NB4 (cell line): Measurements from ENCODE around the gene ATXN7L3.

Experiments
- DNase-seq: peaks from one replicate; pipeline ENCODE4 v3.0.0; 2010; ENCODE audit warnings: low read depth
- H3K4me3 ChIP-seq: one replicate; pipeline ENCODE4 v1.5.1; 2011; ENCODE audit warnings: mild to moderate bottlenecking, low read depth, low read length, moderate library complexity
- MYC ChIP-seq: IDR thresholded peaks from 2 replicates; pipeline ENCODE4 v1.6.1; 2011; ENCODE audit warnings: low read depth, low read length
- POLR2A ChIP-seq: IDR thresholded peaks from 2 replicates; pipeline ENCODE4 v1.6.1; 2011; ENCODE audit warnings: mild to moderate bottlenecking; ENCODE audit not compliant: insufficient read length; ENCODE audit errors: extremely low read depth
- TF ChIP-seq, protein P1 (sequence below): IDR thresholded peaks from one replicate; pipeline ENCODE4 v1.5.1; 2012; ENCODE audit warnings: low read depth, low read length
- TF ChIP-seq, protein P2 (sequence below): IDR thresholded peaks from 2 replicates; pipeline ENCODE4 v1.6.1; 2011; ENCODE audit warnings: low read depth, low read length

The ATXN7L3 gene

DNA sequence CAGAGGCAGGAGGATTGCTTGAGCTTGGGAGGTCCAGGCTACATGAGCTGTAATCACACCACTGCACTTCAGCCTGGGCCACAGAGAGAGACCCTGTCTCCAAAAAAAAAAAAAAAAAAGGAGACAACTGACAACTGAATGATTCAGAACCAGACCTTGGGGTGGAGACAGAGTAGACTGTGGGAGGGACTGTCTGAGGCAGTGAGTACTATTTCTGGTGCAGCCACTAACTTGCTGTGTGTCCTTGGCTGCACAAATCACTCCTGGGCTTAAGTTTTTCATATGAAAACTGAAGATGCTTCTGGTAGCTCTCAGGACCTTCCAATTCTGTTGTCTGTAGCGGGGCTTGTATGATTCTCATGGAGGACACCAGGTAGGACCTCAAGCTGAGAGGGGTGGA is 23.4 kb downstream of the ATXN7L3 start:
- TF ChIP-seq, protein P1, sequence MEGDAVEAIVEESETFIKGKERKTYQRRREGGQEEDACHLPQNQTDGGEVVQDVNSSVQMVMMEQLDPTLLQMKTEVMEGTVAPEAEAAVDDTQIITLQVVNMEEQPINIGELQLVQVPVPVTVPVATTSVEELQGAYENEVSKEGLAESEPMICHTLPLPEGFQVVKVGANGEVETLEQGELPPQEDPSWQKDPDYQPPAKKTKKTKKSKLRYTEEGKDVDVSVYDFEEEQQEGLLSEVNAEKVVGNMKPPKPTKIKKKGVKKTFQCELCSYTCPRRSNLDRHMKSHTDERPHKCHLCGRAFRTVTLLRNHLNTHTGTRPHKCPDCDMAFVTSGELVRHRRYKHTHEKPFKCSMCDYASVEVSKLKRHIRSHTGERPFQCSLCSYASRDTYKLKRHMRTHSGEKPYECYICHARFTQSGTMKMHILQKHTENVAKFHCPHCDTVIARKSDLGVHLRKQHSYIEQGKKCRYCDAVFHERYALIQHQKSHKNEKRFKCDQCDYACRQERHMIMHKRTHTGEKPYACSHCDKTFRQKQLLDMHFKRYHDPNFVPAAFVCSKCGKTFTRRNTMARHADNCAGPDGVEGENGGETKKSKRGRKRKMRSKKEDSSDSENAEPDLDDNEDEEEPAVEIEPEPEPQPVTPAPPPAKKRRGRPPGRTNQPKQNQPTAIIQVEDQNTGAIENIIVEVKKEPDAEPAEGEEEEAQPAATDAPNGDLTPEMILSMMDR: no peak
- TF ChIP-seq POLR2A: no peak
- TF ChIP-seq, protein P2, sequence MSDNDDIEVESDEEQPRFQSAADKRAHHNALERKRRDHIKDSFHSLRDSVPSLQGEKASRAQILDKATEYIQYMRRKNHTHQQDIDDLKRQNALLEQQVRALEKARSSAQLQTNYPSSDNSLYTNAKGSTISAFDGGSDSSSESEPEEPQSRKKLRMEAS: no peak
- no peak for DNase-seq
- no peak overlapping the region for H3K4me3 ChIP-seq

DNA sequence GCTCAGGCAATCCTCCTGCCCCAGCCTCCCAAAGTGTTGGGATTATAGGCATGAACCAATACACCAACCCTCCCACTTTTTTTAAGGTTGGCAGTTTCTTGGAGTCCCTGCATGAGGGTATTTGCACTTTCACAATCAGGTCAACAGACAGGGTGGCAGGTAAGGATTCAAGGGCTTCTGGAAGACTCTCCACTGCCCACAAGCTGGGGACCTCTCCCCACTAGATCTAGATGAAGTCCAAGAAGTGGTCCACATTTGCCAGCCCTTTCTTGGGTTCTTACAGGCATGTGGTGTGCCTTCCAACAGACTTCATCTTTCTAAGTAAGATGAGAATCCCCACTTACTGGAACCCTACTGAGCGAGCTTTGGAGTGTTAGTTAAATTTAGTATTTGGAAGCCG is 25.3 kb downstream of the ATXN7L3 start:
- no peak overlapping the region for H3K4me3 ChIP-seq
- DNase-seq: no peak
- TF ChIP-seq MYC (no peak), POLR2A (no peak)
- TF ChIP-seq, protein P2: no peak
- TF ChIP-seq, protein P1: no peak

DNA sequence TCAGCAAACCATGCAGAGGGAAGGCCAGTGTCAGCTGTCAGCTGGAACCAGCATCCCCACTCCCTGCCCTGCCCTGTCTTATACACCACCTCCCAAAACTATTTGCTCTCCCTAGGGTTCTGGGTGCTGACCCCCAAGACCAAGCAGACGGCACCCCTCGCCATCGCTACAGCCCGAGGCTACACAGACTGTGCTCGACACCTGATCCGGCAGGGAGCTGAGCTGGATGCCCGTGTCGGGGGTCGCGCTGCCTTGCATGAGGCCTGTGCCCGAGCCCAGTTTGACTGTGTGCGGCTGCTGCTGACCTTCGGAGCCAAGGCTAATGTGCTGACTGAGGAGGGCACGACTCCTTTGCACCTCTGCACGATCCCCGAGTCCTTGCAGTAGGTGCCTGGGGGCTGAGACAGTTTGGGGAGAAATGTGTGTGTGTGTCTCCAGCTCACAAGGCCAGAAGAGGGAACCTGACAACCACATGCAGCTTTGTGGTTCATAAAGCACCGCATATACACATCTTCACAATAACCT is 27.7 kb downstream of the ATXN7L3 start:
- TF ChIP-seq MYC (no peak), POLR2A (no peak)
- TF ChIP-seq, protein P1: no peak
- TF ChIP-seq, protein P2: no peak
- DNase-seq: no peak
- no peak overlapping the region for H3K4me3 ChIP-seq

- no peak within 1 kb of the TSS for H3K4me3 ChIP-seq
- no peak for DNase-seq
- TF ChIP-seq, protein P1: no peak
- TF ChIP-seq MYC (no peak), POLR2A (no peak)
- TF ChIP-seq, protein P2: no peak
Measured at GRCh38 chr17:44170499-44171201, 29.0 kb downstream of the ATXN7L3 start, which contains the start of gene ASB16. ASB16 (plus strand) TSS chr17:44170704; CDS start chr17:44170790, 86 bp downstream.

GRCh38 chr17:44170135-44170498 is 29.6 kb downstream of the ATXN7L3 start:
- no peak for TF ChIP-seq POLR2A
- TF ChIP-seq, protein P1: no peak
- TF ChIP-seq, protein P2: no peak
- no peak for TF ChIP-seq MYC
- no peak for DNase-seq
- H3K4me3 ChIP-seq: no peak overlapping the region
